GM19043 (cell line): ENCODE measurements around the gene TERT.
"Not testable (repeated sequence)": the region's sequence is repeated elsewhere in the genome, so short reads cannot be mapped to it uniquely, and the experiment has no call there.

Source experiments
- ATAC-seq: cut with Tn5 transposase; IDR thresholded peaks from one replicate; pipeline ENCODE4 v1.9.1; 2021; ENCODE audit warnings: low read depth; ENCODE audit not compliant: unreplicated experiment

Gene TERT

DNA sequence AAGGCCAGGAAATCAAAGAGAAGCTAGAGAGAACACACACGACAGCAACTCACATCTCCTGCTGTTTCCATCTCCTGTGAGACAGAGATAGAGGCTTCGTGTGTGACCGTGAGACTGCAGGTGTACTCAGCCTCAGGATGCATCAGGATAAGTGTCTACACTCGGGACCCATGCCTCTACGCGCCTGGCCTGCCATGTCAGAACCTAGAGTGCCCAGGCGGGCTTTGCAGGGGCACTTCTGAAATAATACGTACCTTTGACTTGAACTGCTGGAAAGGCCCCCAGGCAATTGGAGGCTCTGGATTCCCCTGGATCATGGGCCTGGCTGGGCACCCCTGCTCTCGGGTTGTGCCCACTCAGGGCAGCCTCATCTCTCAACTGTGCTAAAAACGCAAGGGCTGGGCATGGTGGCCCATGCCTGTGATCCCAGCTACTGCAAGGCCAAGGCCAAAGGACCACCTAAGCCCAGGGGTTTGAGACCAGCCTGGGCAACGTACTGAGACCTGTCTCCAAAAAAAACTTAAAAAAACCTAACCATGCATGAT lies 37.1 kb upstream of the TERT start:
- no peak for ATAC-seq

GRCh38 chr5:1330847-1331831 lies 36.3 kb upstream of the TERT start:
- no peak for ATAC-seq

DNA sequence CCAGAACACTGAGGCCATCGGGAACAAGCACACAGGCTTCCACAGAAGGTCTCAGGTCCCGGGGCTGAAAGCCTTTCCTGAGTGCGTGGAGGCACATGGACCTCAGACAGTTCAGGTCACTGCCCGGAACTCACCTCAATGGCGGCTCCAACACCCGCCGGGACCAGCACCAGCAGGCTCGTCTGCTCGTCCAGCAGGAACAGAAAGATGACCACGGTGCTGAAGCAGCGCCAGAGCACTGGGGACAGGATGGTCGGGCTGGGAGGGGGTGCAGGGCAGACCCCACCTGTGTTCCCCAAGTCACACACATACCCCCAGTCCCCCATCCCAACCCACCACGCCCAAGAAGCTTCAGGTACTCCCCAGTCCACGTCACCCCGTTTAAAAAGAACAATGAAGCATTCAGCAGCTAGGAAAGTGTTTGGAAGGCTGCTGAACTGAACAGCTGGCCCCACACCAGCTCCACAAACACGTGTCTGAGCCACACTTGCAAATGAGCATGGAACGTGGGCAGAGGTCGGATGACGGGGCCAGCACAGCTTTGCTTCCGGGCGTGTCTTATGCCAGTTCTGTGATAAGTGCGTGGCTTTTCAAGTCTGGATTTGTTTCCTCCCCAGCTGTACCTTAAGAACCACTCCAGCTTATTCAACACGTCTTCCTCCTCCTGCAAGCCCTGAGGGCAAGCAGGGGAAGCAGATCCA lies 35.4 kb upstream of the TERT start:
- no peak for ATAC-seq

DNA sequence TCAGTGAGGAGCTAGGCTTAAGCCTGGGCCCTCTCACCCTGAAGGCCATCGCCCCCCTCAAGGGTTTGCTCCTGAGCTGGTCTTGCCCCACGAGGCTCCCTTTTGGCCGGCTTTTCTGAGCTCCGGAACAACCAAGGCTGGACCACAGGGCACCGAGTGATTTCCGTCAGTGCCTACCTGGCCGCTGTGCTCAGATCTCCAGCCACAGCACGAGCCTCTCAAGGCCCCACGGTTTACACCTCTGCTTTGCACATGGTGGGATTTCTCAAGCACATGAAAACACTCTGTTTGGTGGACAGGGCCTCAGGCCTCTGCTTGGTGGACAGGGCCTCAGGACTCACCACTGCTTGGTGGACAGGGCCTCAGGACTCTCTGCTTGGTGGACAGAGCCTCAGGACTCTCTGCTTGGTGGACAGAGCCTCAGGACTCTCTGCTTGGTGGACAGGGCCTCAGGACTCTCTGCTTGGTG lies 34.3 kb upstream of the TERT start:
- no peak for ATAC-seq

DNA sequence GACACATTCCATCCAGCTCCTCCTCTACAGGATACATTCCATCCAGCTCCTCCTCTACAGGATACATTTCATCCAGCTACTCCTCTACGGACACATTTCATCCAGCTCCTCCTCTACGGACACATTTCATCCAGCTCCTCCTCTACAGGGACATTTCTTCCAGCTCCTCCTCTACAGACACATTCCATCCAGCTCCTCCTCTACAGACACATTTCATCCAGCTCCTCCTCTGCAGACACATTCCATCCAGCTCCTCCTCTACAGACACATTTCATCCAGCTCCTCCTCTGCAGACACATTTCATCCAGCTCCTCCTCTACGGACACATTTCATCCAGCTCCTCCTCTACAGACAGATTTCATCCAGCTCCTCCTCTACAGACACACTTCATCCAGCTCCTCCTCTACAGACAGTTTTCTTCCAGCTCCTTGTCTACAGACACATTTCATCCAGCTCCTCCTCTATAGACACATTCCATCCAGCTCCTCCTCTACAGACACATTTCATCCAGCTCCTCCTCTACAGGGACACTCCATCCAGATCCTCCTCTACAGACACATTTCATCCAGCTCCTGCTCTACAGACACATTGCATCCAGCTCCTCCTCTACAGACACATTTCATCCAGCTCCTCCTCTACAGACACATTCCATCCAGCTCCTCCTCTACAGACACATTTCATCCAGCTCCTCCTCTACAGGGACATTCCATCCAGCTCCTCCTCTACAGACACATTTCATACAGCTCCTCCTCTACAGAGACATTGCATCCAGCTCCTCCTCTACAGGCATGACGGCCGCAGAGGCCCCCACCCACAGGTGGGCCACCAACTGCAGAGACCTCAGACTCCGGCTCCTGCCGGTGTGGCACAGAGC lies 33.6 kb upstream of the TERT start:
- not testable (repeated sequence) for ATAC-seq

DNA sequence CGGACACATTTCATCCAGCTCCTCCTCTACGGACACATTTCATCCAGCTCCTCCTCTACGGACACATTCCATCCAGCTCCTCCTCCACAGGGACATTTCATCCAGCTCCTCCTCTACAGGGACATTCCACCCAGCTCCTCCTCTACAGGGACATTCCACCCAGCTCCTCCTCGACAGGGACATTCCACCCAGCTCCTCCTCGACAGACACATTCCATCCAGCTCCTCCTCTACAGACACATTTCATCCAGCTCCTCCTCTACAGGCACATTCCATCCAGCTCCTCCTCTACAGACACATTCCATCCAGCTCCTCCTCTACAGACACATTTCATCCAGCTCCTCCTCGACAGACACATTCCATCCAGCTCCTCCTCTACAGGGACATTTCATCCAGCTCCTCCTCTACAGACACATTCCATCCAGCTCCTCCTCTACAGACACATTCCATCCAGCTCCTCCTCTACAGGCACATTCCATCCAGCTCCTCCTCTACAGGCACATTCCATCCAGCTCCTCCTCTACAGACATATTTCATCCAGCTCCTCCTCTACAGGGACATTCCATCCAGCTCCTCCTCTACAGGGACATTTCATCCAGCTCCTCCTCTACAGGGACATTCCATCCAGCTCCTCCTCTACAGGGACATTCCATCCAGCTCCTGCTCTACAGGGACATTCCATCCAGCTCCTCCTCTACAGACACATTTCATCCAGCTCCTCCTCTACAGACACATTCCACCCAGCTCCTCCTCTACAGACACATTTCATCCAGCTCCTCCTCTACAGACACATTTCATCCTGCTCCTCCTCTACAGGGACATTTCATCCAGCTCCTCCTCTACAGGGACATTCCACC lies 32.3 kb upstream of the TERT start:
- ATAC-seq = not testable (repeated sequence)

DNA sequence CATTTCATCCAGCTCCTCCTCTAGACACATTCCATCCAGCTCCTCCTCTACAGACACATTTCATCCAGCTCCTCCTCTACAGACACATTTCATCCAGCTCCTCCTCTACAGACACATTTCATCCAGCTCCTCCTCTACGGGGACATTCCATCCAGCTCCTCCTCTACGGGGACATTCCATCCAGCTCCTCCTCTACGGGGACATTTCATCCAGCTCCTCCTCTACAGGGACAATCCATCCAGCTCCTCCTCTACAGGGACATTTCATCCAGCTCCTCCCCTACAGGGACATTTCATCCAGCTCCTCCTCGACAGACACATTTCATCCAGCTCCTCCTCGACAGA lies 31.6 kb upstream of the TERT start:
- not testable (repeated sequence) for ATAC-seq

DNA sequence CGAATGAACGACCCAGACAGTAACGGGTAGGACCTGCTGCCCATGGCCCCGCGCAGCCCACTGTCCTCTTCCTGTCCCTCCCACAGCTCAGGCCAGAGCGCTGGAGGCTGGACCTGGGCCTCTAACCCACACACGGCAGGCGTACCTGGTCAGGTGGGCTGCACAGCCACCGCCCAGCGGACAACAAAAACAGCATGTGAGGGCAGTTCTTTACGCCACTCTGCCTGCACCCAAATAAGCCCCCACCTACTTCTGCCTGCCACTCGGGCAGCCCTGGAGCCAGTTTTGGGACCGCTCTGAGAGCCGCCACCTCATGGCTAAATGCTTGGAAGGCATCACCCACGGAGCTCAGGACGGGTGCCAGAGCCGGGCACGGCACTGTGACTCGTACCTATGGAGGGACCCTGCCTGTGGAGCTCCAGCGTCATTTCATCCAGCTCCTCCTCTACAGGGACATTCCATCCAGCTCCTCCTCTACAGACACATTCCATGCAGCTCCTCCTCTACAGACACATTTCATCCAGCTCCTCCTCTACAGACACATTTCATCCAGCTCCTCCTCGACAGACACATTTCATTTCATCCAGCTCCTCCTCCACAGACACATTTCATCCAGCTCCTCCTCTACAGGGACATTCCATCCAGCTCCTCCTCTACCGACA lies 31.1 kb upstream of the TERT start:
- no peak for ATAC-seq

DNA sequence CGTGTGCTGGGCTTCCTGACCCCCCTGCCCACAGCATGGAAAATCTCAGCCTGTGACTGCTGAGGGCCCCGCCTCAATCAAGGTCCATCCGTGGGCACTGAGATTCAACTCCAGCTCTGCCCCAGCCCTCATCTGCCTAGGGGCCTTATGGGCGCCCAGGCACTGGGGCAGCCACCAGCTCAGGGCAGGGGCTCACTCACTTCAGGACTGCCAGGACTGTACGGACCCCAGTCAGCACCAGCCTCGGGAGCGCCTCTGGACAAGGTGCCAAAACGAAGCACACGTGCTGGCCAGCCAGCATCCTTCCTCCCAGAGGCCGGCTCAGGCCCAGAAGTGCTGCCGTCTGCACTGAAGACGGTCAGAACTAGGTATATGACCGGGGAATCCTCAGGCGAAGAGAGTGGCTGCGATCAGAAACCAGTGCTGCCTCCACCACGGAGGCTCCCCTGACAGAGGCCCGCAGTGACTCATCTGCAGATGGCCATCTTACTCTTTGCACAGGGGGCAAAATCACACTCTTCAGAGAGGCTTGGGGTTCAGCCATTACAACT lies 30.4 kb upstream of the TERT start:
- no peak for ATAC-seq

- ATAC-seq = no peak
Measured at GRCh38 chr5:1324719-1325190, 29.9 kb upstream of the TERT start.

DNA sequence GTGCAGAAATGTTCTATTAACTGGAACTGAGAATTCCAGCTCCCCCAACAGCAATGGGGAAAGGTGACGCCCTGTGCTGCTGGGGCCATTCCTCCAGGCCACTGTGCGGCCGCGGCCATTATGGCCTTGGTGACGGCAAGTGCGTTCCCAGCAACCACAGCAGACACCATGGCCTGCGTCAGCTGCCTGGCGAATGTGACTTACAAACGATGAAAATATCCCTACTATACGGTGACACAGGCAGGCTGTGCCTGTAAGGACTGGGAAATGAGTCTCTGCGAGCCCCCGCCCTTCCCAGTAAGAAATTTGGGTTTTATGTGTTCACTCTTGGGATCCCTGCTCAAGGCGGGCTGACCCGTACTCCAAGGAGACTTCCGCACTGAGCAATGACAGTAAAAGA lies 29.4 kb upstream of the TERT start:
- no peak for ATAC-seq

- no peak for ATAC-seq
Measured at GRCh38 chr5:1323803-1324173, 28.9 kb upstream of the TERT start.

DNA sequence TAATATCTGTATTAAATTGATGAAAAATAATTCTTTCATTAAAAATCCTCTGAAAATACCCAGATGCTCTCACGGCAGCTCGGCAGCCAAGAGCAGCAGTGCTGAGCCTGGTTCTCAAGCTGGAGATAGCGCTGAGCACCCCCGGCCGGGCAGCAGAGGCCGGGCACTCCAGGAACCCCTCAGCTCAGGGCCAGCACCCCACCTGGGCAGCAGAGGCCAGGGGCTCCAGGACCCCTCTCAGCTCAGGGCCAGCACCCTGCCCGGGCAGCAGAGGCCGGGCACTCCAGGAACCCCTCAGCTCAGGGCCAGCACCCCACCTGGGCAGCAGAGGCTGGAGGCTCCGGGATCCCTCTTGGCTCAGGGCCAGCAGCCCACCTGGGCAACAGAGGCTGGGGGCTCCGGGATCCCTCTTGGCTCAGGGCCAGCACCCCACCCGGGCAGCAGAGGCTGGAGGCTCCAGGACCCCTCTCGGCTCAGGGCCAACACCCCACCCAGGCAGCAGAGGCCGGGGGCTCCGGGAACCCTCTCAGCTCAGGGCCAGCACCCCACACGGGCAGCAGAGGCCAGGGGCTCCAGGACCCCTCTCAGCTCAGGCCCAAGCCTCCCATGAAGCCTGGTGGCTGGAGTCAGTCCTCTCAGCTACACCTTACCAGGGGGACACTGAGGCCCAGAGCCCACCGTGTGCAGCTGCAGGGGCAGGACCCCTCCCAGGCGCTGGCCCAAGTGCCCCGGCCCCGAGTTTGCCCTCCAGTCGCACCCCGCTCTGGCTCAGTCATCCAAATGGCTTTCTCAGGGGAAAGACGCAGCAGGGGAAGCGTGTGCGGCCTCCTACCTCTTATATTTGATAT lies 28.3 kb upstream of the TERT start:
- no peak for ATAC-seq

DNA sequence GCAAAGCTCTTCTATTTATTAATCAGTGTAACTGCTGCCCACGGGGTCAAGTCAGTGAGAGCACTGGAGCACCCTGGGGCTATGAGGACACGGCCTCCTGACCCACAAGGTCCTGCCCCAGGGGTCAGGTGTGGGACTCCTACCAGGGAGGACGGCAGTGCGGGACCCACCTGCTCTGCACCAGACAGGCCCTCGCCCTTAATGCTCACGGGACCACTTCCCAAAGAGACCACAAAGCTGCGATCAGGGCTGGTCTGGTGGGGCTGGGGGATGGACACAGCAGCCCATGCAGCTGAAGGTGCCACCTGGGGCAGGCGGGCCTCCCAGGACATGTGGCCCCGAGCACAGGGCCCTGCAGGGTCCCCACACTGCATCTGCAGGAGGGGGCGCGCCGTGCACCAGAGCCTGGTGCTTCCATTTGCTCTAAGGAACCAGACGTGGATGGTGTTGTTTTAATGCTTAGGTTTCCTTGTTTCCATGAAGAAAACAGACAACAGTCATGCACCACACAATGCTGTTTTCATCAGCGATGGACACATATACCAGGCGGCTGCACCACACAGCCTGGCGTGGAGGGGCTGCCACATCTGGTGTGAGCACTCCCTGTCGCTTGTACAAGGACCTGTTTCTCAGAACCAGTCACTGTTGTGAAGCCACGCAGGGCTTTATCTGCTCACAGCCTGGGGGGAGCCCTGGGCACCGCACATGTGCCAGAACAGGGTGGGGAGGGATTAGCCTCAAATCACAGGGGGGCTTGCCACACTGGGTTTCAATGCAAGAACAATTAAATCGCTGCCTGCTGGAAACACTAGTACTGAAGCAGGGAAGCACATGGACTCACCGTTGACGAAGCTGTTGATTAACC lies 27.4 kb upstream of the TERT start:
- ATAC-seq = no peak

DNA sequence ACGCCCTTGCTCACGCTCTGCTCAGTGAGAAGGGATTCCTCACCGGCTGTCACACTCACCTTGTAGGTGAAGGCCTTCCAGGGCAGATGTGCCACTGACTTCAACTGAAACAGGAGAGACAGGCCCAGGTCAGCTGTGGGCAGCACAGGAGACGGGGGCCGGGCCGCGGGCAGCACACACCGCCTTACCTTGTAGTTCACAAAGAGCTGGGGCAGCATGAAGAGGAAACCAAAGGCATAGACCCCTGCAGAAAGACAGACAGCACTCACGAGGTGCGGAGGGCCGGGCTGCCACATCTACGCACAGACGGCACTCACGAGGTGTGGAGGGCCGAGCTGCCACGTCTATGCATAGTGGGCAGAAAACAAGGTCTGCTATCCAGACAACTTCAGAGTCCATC lies 26.7 kb upstream of the TERT start:
- no peak for ATAC-seq

GRCh38 chr5:1320436-1321344 lies 25.8 kb upstream of the TERT start:
- ATAC-seq = no peak
